ENCODE results near the gene DMTF1. TPM values are rescaled to one million over a fixed set of nuclear protein-coding genes. Genes with fewer than 3 reads are reported as not detected.
A peak's percentile ranks its signal among the peaks of the same experiment; 100 is the strongest.

The DMTF1 gene
- total RNA-seq, 4 donors from 2014 or later: 77.4 to 157 (median 121) TPM

GRCh38 chr7:87213811-87214210, 61.6 kb downstream of the DMTF1 start:
- no peak overlapping the region for H3K4me3 ChIP-seq
- no peaks in the 10 kb centered on the region for H3K36me3 ChIP-seq
- in situ Hi-C loops (cut with MboI; ENCODE audit: low pct_ligation_motif_present in 1 of 4, low pct_unique_long_range_greater_than_20kb in 1 of 4, low sequenced_read_pairs in 3 of 4): no loop called here
- intact Hi-C loops (cut with DNase I; ENCODE audit: low total_unique reads): no loop called here
- no peaks in the 10 kb centered on the region for H3K9me3 ChIP-seq
- H3K27me3 ChIP-seq: no peaks in the 10 kb centered on the region
- no peak for DNase-seq
- WGBS, 2 donors (ENCODE audit: low coverage in 1 of 2): 37 to 61% methylated on average over 2 of the region's 2 CpGs
- peaks cover 4 to 53% (median 9%) of the 10 kb centered on the region in 4 donors for H3K4me1 ChIP-seq
- TF ChIP-seq CTCF (IDR thresholded peaks at IDR 0.05): no peak
- no peak for TF ChIP-seq POLR2AphosphoS5 (IDR thresholded peaks at IDR 0.05)
- TF ChIP-seq POLR2A (IDR thresholded peaks at IDR 0.05): no peak
- TF ChIP-seq EP300 (IDR thresholded peaks at IDR 0.05; ENCODE audit: low read depth): no peak
- H3K27ac ChIP-seq: no peak overlapping the region

DNA sequence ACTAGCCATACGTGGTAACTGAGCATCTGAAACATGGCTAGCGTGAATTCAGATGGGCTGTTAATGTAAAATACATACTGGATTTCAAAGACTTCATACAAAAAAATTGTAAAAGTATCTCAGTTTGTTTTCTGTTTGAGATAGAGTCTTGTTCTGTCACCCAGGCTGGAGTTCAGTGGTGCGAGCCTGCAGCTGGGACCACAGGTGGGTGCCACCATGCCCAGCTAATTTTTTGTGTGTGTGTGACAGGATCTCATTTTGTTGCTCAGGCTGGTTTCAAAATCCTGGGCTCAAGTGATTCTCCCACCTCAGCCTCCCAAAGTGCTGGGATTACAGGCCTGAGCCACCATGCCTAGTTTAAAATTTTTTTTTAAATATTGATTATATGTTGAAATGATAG, 62.8 kb downstream of the DMTF1 start:
- no peak for DNase-seq
- H3K4me1 ChIP-seq: peaks cover 4 to 54% (median 10%) of the 10 kb centered on the region in 4 donors
- no peaks in the 10 kb centered on the region for H3K27me3 ChIP-seq
- intact Hi-C loops (cut with DNase I; ENCODE audit: low total_unique reads): no loop called here
- no peak overlapping the region for H3K27ac ChIP-seq
- TF ChIP-seq POLR2A (IDR thresholded peaks at IDR 0.05) (no peak), EP300 (IDR thresholded peaks at IDR 0.05; ENCODE audit: low read depth) (no peak)
- no peaks in the 10 kb centered on the region for H3K9me3 ChIP-seq
- 88 to 100% methylated on average over 3 of the region's 3 CpGs for WGBS, 2 donors (ENCODE audit: low coverage in 1 of 2)
- no peak overlapping the region for H3K4me3 ChIP-seq
- in situ Hi-C loops (cut with MboI; ENCODE audit: low pct_ligation_motif_present in 1 of 4, low pct_unique_long_range_greater_than_20kb in 1 of 4, low sequenced_read_pairs in 3 of 4): no loop called here
- H3K36me3 ChIP-seq: no peaks in the 10 kb centered on the region

DNA sequence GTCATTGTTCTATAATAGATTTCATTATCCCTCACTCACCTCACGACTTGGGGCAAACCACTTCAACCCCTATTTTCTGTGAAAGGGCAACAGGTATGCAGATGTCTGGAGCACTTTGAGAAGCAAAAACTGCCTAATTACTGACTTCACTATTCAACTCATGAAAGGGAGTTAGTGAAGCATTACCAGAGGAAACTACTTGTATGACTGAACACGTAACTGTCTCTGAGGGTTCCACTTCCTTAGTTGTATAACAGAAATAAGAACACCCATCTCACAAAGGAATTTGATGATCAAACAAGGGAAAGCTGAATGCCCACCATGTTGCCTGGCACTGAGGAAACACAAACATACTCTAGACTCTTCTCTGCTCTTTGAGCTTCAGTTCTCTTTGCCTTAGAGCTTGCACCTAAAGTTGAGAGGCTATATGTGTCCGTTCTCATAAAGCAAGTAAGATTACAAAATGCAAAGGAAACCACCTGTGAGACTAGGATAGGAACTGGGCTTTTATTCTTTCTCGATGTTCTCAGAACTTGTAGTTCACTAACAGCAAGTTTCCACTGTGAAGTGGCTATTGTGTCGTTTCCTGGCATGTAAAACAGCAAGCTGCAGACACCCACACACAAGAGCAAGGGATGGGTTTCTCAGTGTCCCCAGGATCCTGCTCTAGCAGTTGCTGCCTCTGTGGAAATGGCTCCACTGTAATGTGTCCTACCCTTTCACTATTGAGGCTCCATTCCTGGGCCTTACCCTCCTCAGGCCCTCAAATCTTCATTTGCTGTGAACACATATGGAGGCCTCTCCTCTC, 64.7 kb downstream of the DMTF1 start:
- H3K36me3 ChIP-seq: no peaks in the 10 kb centered on the region
- peak overlapping the region; percentile 22 to 91 (median 82) for H3K27ac ChIP-seq
- TF ChIP-seq POLR2AphosphoS5 (IDR thresholded peaks at IDR 0.05): peak in 1 of 3 donors; percentile 43
- TF ChIP-seq POLR2A (IDR thresholded peaks at IDR 0.05): no peak
- peak overlapping the region in 1 of 4 donors; percentile 92 for H3K4me3 ChIP-seq
- H3K27me3 ChIP-seq: no peaks in the 10 kb centered on the region
- in situ Hi-C loops (cut with MboI; ENCODE audit: low pct_ligation_motif_present in 1 of 4, low pct_unique_long_range_greater_than_20kb in 1 of 4, low sequenced_read_pairs in 3 of 4): no loop called here
- DNase-seq: peak; percentile 42
- WGBS, 2 donors (ENCODE audit: low coverage in 1 of 2): 33 to 60% methylated on average over 1 to 5 of the region's 5 CpGs
- no peaks in the 10 kb centered on the region for H3K9me3 ChIP-seq
- H3K4me1 ChIP-seq: peaks cover 10 to 51% (median 18%) of the 10 kb centered on the region in 4 donors
- intact Hi-C loops (cut with DNase I; ENCODE audit: low total_unique reads): no loop called here

- DNase-seq: no peak
- H3K27ac ChIP-seq: peak overlapping the region; percentile 77 to 92 (median 90)
- TF ChIP-seq POLR2AphosphoS5 (IDR thresholded peaks at IDR 0.05) (no peak), EP300 (IDR thresholded peaks at IDR 0.05; ENCODE audit: low read depth) (no peak), POLR2A (IDR thresholded peaks at IDR 0.05) (no peak), CTCF (IDR thresholded peaks at IDR 0.05) (no peak)
- 47 to 54% methylated on average over 6 to 9 of the region's 9 CpGs for whole genome bisulfite sequencing, 2 donors (ENCODE audit: low coverage in 1 of 2)
- H3K36me3 ChIP-seq: no peaks in the 10 kb centered on the region
- no peaks in the 10 kb centered on the region for H3K27me3 ChIP-seq
- H3K4me1 ChIP-seq: peaks cover 10 to 39% (median 18%) of the 10 kb centered on the region in 4 donors
- peak overlapping the region in 3 of 4 donors; percentile 75 to 92 (median 90) for H3K4me3 ChIP-seq
- in situ Hi-C loops (cut with MboI; ENCODE audit: low pct_ligation_motif_present in 1 of 4, low pct_unique_long_range_greater_than_20kb in 1 of 4, low sequenced_read_pairs in 3 of 4) (no loop called here), intact Hi-C loops (cut with DNase I; ENCODE audit: low total_unique reads) (no loop called here)
- no peaks in the 10 kb centered on the region for H3K9me3 ChIP-seq
These were observed 65.9 kb downstream of the DMTF1 start for GRCh38 chr7:87217983-87218653.
